Iris pigment epithelial cell (primary cell): ENCODE measurements around the gene UPB1.
"Not testable (repeated sequence)": the region's sequence is repeated elsewhere in the genome, so short reads cannot be mapped to it uniquely, and the experiment has no call there.

ENCODE experiments used
- DNase-seq: peaks from one replicate; pipeline ENCODE4 v3.0.0-alpha.2; 2011; ENCODE audit warnings: low read depth

Gene UPB1

DNA sequence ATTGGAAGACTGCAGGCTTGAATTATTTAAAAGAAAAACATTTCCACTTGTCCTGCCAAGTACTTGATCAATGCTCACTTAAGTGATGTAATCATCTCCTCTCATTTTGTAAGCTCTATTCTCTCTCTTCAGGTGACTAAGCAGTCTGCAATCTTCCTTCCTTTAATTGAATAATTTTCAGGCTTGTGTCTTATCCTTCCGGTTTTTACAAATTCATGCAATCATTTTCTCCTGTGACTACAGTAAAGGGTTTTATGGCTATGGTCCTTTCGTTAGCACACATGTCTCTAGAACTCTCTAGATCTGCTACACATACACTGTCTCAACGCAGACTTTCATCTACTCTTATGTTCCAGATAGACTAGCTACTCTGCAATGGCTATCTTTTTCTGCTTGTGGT, 12.6 kb upstream of the UPB1 start:
- peak; percentile 87 for DNase-seq

DNA sequence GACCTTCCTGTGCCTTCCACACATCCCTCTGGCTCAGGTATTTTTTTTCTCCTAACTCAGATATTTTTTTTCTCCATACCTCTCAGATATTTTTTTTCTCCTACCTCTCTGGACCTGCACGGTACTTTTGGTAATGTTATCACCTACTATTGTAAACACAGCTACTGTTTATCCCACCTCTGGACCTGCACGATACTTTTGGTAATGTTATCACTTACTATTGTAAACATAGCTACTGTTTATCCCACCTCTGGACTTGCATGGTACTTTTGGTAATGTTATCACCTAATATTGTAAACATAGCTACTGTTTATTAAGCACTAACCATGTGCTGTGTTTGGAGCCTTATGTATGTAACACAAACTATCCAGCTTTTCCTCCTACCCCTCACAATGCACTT, 12.1 kb upstream of the UPB1 start:
- no peak for DNase-seq

DNA sequence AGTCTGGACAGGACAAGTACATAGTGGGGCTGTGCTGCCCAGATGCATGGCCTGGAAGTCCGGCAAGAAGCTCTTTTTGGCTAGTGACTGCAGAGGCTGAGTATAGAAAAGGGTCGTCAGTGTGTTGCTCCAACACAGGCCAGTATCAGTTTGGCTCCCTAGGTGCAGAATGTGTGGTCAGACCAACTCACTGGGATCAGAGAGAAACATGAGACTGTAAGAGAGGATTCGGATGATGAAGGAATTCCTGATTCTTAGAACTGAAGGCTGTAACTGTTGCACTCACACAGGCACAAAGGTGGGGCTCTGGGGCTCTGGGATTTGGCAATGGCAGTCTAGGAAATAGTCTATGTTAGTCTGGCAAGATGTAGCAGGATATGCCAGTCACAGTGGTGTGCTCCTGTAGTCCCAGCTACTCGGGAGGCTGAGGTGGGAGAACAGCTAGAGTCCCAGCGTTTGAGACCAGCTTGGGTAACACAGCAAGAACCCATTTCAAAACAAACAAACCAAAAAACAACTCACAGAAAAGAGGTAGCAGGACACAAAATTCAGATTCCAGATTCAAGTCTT, 11.1 kb upstream of the UPB1 start:
- DNase-seq = no peak

DNA sequence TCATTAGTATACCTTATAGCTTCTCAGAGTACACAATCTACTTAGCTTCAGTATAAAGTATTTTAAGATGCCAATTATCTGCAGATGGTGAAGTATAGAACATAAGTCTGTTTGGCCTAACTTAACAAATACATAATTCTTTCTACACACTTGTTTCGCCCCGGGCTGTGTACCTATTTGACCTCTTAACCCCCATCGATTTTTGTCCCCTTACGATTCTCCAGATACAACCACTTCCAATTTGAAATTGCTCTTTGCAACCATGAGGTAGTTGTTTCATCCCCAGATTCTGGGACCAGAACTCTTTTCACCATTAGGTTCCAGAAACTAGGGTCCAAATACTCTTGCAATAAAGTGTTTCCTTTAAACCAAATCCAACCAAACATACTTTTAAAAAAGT, 10.0 kb upstream of the UPB1 start:
- no peak for DNase-seq

DNA sequence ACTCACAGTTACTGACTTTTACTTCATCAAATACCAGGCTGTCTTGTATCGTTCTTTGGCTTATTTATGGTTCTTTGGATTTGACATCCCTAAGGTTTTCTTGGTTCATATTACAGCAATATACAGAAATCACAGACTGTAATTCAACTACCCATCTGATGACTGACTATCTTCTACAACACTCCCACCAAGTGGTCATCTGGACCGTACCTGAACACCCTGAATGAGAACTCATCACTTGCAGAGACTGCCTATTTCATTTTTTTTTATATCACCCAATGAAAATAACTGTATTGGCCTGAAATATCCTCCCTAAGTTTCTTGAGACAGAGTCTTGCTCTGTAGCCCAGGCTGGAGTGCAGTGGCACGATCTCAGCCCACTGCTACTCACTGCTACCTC, 9.5 kb upstream of the UPB1 start:
- DNase-seq = no peak

DNA sequence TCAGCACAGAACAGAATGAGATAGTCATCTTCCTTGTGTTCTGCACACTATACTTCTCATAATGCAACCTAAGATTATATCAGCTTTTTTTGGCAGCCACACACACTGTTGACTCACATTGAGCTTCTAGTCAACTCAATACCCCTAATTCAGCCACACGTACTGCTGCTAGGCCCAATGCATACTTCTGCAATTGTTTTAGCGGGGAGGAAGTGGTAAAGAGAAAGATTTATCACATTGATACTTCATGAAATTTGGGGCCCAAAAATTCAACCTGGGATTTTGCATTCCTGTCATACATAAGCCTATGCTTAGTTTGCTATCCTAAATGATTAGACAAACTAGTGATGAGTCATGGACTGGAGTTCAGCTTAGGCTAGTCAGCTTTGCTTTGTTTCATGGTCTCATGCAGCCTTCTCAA, 8.6 kb upstream of the UPB1 start:
- DNase-seq = peak; percentile 88

DNA sequence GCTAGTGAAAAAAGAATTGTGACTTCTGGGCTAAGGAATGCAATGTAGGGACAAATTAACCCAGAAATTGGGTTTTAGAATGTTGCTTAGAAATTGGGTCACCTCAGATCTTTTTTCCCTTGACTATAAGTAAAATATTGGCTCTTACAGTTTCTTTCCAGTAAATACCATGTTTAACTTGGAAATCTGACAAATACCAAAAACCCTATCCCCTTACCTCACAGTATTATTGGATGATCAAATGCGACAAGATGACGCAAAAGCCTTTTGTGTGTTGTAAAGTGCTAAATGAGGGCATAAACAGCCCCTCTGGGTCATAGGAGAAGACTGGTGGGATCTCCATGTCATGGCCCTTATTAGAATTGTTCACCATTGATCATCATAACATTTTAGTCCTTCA, 6.1 kb upstream of the UPB1 start:
- no peak for DNase-seq

DNA sequence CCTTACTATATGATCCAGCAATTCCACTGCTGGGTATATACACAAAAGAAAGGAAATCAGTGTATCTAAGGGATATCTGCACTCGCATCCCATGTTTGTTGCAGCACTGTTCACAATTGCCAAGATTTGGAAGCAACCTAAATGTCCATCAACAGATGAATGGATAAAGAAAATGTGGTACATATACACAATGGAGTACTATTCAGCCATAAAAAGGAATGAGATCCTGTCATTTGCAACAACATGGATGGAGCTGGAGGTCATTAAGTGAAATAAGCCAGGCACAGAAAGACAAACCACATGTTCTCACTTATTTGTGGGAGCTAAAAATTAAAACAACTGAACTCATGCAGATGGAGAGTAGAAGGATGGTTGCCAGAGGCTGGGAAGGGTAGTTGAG, 5.7 kb upstream of the UPB1 start:
- not testable (repeated sequence) for DNase-seq

DNA sequence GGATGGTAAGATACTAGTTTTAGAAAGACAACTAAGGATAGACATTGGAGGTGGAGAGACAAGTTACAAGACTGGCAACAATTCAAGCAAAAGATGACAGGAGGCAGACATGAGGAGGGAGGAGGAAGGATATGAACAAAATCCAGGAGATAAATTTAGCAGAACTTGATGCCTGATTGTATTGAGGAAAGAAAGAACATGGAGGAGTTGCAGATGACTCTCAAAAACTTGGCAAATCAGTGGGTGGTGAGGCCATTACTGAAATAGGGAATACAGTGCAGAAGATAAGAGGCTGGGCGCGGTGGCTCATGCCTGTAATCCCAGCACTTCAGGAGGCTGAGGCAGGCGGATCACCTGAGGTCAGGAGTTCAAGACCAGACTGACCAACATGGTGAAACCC, 2.7 kb upstream of the UPB1 start:
- no peak for DNase-seq

DNA sequence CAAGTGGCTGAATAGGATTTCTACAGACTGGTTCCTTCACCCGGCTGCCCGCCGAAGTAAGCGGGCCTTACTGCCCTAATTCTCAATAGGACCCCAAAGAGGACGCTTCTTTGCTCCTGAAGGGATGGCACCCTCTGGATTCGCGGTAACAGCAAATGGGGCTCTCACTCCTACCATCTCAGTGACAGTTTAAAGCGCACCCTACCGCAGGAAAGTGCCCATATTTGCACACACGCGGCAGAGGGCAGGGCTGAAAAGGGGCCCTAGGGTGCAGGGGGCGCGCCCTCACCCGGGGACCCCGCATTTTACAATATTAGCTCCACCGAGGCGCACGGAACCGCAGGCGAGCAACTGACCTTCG, 985 bp upstream of the UPB1 start:
- DNase-seq = no peak

DNA sequence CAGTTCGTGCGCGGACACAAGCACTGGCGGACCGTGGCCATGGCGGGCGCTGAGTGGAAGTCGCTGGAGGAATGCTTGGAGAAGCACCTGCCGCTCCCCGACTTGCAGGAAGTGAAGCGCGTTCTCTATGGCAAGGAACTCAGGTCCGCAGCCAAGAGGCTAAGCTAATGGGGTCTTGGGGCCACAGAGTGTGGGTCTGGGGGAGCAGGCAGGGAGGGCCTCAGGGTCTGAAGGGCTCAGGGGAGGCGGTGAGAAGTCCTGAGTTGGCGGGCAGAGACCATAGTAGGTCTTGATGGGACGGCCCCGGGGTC, 188 bp downstream of the UPB1 start:
- no peak for DNase-seq

DNA sequence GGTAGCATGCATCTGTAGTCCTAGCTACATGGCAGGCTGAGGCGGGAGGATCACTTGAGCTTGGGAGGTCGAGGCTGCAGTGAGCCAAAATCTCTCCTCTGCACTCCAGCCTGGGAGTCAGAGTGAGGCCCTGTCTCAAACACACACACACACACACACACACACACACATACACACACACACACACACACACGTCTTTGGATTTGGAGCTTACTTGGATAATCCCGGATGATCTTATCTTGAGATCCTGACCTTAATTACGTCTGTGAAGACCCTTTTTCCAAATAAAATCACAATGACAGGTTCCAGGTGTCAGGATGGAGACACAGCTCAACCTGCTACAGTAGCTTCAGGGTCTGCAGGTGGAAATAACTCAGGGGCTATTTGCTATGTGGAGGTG, 1.1 kb downstream of the UPB1 start:
- no peak for DNase-seq

DNA sequence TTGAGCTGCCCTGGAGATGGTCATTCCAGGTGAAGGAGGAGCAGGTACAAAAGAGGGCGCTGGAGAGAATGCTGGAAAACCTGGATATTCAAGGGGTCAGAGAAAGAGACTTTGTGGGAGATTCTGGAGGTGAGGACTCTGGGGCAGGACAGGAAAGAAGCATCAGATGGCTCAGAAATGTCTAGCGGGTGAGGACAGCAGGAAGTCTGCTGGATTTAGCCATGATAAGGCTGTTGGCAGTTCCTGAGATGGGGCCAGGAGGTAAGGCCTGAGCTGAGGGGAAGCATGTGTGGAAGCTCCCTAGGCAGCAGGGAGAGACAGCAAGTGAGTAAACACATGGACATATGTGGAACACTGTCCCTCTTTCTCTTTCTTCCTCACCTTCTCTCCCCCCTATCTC, 1.5 kb downstream of the UPB1 start:
- no peak for DNase-seq

DNA sequence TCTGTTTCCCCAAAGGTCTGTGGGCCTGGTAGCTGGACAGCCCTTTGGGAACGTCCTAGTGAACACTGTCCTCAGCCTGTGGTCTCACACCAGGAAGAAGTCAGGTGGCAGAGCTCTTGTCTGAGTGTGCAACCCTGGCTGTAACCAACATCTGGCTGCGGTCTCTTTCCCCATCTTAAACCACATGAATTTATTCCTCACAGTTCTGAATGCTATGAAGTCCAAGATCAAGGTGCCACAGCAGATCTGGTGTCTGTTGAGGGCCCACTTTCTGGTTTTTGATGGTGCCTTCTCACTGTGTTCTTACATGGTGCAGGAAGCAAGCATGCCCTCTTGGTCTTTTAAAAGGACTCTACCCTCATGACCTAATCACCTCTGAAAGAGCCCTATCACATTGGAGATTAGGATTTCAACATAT, 2.7 kb downstream of the UPB1 start:
- DNase-seq = no peak

DNA sequence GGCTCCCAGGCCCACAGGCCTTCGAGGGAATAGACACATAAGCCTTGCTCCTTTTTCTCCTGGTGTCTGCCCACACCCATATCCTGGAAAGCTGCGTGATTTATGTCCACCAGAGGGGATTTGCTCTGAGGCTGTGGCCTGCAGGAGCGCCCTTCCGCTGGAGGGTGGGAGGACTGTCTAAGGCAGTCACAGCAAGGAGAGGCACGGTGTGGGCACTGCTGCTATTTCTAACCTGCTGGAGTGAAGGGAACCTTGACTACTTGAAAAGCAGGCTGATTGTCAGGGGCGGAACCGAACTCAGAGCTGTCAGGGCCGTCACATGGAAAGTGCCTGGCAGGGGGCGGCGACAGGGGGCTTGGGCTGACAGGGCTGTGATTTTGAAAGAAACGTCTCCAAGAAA, 3.7 kb downstream of the UPB1 start:
- DNase-seq = no peak

DNA sequence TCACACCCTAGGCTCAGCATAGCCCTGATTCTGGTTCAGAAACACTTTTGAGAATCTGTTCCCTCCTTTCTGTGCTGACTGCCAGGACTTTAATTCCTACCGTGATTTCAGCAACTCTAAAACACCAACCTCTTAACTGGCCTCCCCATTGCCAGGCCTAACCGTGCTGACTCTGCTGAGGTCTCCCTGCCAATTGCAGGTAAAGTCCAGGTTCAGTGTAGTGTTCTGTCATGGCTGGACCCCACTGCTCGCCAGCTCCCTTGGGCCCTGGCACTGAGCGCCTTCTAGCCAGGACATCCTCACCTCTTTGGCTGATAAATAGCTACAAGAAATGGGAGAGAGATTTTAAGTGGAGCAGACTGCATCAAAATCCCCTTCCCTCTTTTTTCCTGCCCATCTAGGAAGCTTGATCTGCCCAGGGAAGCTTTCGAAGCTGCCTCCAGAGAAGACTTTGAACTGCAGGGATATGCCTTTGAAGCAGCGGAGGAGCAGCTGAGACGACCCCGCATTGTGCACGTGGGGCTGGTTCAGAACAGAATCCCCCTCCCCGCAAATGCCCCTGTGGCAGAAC, 4.7 kb downstream of the UPB1 start:
- DNase-seq = no peak

DNA sequence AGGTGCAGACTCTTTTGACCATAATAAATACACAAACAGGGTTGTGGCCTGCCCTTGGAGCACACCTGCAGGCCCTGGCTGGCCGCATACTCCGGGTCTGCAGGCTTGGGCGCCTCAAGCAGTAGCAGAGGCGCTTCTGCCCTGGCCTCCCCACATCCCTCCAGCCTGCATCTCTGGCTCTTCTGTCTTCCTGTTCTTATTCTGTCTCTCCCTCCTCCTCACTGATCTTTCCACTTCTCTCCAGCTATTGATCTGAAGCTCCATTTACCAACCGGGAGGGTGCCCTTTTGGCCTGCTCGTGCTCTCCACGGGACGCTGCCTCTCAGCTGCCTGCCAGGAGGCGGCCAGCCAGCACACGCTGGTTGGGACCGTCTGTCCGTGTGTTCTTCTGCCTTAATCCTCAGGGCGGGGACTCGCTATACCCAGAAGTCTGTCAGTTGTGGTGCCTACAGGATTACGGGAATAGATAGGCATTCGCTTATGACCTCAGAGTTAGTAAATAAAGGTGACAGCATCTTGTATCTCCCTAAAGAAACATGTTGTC, 5.2 kb downstream of the UPB1 start:
- no peak for DNase-seq

DNA sequence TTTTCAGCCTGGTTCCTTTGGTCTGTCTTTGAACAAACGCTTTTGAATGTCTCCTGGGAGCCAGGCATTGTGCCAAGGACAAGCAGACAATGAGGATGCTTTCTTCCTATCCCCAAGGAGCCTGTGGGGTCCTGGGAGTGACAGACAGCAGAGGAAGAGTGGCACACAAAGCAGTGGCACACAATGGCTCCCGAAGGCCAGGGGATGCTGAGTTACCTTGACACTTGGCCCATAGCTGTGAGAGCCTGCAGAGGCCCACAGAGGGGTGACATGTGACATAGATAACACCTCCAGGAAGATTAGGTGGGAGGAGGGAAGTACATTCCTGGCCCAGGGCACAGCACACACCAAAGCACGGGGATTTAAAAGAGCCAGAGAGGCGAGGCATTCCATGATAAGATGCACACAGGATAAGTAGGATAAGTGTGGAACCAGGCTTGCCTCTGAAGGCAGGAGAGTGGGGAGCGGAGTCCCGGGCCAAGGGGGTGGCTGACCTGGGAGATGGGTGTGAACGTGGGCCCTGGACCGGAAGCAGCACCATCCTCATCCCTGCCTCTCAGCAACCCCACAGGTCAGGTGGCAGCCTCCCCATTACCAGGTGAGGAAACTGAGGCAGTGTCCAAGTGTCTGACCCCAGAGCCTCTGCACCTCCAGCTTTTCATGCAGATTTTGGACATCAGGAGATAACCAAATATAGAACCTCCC, 6.3 kb downstream of the UPB1 start:
- DNase-seq = no peak

DNA sequence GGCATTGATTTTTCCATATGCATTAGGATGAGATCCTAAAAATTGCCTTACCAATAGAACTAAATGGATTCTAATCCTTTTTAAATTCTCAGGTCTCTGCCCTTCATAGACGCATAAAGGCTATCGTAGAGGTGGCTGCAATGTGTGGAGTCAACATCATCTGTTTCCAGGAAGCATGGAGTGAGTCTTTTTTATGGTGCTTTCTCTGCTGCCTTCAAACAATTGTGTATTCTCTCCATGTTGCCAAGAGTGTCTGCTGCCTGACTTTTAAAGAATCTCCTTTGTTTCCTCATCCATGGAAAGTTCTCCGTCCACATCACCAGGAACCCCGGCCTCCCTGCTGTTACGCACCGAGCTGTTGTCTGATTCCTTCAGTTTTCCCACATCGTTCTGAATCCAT, 6.9 kb downstream of the UPB1 start:
- no peak for DNase-seq

DNA sequence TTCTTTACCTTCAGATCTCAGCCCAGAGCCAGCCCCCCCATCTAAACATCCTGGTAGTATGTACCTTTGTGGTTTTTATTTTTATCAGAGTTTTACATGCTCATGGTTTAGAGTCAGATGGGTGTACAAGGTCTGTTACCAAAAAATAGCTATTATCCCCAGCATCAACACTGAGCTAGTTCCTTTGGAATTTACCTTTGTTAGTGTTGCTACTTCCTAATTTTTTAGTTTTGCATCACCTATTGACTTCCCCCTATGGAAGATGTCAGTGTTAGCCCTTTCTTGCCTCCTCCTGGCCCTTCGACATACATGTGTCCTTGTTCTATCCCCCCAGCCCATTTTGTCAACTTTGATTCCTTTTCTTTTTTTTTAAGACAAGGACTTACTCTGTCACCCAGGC, 7.4 kb downstream of the UPB1 start:
- DNase-seq = no peak

DNA sequence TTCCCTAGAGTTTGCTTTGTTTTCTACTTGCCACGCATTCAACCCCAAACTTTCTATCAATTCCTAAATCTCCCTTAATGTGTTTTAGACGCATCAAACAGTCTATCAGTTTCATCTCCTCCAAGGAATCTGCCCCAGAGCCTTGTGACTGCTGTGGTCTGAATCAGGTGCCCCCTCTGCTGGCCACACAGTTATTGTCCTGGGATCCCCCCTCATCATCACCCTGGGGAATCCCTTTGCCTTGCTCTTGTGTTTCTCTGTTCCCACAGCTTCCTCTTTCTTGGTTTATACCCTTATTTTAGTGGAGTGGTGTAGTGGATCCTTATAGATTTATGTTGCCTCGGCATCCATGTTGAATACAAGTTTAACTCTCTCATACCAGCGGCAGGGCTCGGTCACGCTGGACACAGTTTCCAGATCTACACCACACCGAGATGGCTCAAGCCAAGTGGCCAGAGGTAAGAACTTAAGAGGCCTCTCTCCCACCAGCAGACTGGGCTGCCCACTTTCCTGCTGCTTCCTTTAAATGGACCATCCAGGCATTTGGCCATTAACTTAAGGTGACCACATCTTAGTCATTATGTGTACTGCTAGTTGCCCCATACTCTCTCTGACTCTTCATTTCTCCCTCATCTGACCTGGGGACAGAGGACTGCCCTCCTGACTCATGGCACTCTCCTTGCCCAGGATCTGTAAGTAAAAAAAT, 8.2 kb downstream of the UPB1 start:
- DNase-seq = peak; percentile 65

DNA sequence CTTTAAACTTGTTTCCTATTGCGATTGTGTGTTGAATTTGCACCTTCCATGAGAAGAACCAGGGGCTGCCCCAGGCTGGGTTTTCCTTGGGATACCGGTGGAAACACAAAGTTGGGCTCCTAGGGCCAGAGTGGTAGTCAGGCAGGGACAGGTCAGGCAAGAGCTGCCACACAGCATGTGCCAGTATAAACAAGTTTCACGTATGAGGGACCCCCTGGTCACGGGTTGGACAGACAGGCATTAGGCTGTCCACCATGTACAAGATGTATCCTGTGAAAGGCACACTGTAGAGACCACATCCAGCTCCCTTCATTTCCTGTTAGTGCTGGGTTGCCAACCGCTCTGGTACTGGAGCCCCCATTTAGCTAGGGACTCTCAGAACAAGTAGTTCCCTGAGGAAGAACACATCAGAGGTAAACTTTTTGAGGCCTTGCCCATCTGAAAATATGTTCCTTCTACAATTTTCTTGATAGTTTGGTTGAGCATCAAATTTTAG, 8.8 kb downstream of the UPB1 start:
- no peak for DNase-seq

DNA sequence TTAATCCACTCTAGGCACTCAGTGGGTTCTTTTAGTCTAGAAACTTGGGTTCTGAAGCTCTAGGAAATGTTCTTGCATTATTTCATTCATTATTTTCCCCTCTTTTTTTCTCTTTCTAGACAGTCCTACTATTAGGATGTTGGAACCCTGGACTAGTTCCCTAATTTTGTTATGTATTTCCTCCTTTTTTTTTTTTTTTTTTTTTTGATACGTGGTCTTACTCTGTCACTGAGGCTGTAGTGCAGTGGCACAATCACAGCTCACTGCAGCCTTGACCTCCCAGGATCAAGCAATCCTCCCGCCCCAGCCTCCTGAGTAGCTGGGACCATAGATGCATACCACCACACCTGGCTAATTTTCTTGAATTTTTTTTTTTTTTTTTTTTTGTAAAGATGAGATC, 9.4 kb downstream of the UPB1 start:
- DNase-seq = no peak
